HepG2 (cell line): ENCODE results near the gene WNT6. TPM values are rescaled to one million over a fixed set of nuclear protein-coding genes. Genes with fewer than 3 reads are reported as not detected.

Experiments used
- ATAC-seq: fragments of 200-7000 bp; cut with Tn5 transposase; 3 replicates; pipeline ENCODE4 v1.9.1; 2020; ENCODE audit warnings: mild to moderate bottlenecking, moderate library complexity
- BruUV-seq: library from RNA; stranded (reverse); fragments of 400-500 nt; replicated peaks from 2 replicates; lab custom pipeline; 2021; lab: Mats Ljungman, UMichigan
- CTCF ChIA-PET: fragments of 300-600 bp; formaldehyde crosslinking; extraction: SDS; loops from one replicate; lab custom pipeline; 2021; ENCODE audit warnings: low total read pairs, inconsistent platforms, low intra/inter-chr PET ratio; lab: Yijun Ruan, JAX
- POLR2A ChIA-PET: fragments of 350-600 bp; sonication (Branson Sonifier 250); formaldehyde crosslinking; loops from one replicate; lab custom pipeline; 2020; ENCODE audit warnings: antibody characterized with exemption, inconsistent platforms; lab: Yijun Ruan, JAX
- DNase-seq: peaks from one replicate; pipeline ENCODE4 v3.0.0-alpha.2; 2015; ENCODE audit warnings: low spot score
- FAIRE-seq: peaks from 3 replicates; lab custom pipeline; 2011; peaks lifted over from hg19 to GRCh38; lab: Jason Lieb, UNC
- H2AFZ ChIP-seq: one replicate; pipeline ENCODE4 v1.6.1; 2011; ENCODE audit warnings: low read length, inconsistent platforms
- H3K27ac ChIP-seq: fragments of 300-600 bp; 3 replicates; pipeline ENCODE4 v1.8.0; 2011; ENCODE audit warnings: mixed run types, mild to moderate bottlenecking, mixed read lengths, low read length, inconsistent platforms; ENCODE audit not compliant: insufficient read depth; ENCODE audit errors: extremely low read length
- H3K27me3 ChIP-seq, 2 experiments: fragments of 200-600 bp in 1 of 2; 2 replicates in 1 of 2; 3 replicates in 1 of 2; pipeline versions ENCODE4 v1.6.0 to v1.8.0; 2011; ENCODE audit warnings: low read length in 2 of 2, mild to moderate bottlenecking in 2 of 2, moderate library complexity in 2 of 2, inconsistent platforms in 1 of 2; ENCODE audit not compliant: insufficient read depth in 2 of 2, control insufficient read depth in 1 of 2
- H3K36me3 ChIP-seq, 2 experiments: fragments of 200-600 bp in 1 of 2; replicated peaks in 1 of 2; 2 replicates in 1 of 2; 3 replicates in 1 of 2; pipeline versions ENCODE4 v1.5.1 to v1.8.0; 2011; ENCODE audit warnings: low read length in 2 of 2, inconsistent platforms in 1 of 2; ENCODE audit not compliant: insufficient read depth in 2 of 2, control insufficient read depth in 1 of 2
- H3K4me1 ChIP-seq: 2 replicates; pipeline ENCODE4 v1.5.1; 2012; ENCODE audit warnings: low read length, inconsistent platforms; ENCODE audit not compliant: insufficient read depth
- H3K4me2 ChIP-seq: 2 replicates; pipeline ENCODE4 v1.6.0; 2011; ENCODE audit warnings: low read depth, low read length, inconsistent platforms
- H3K4me3 ChIP-seq, 3 experiments: fragments of 200-600 bp in 1 of 3; sonication (generic), shearing (Covaris generic) in 1 of 3; replicated peaks in 1 of 3; 2 replicates each; pipeline ENCODE4 v1.5.1; 2011 to 2016; ENCODE audit warnings: low read length in 3 of 3, inconsistent platforms in 2 of 3, low read depth in 2 of 3, mild to moderate bottlenecking in 2 of 3, control low read depth in 1 of 3, mixed read lengths in 1 of 3; ENCODE audit not compliant: insufficient read depth in 1 of 3
- H3K79me2 ChIP-seq: one replicate; pipeline ENCODE4 v1.6.1; 2011; ENCODE audit warnings: low read length, inconsistent platforms; ENCODE audit not compliant: insufficient read depth
- H3K9ac ChIP-seq: 2 replicates; pipeline ENCODE4 v1.6.0; 2011; ENCODE audit warnings: mild to moderate bottlenecking, low read depth, low read length, inconsistent platforms; ENCODE audit not compliant: insufficient read depth
- H3K9me3 ChIP-seq: 2 replicates; pipeline ENCODE4 v1.5.1; 2012; ENCODE audit warnings: mild to moderate bottlenecking, low read length
- H4K20me1 ChIP-seq: 2 replicates; pipeline ENCODE4 v1.6.0; 2011; ENCODE audit warnings: inconsistent platforms, mild to moderate bottlenecking, low read length, moderate library complexity; ENCODE audit not compliant: insufficient read depth
- BRCA1 ChIP-seq: sonication (generic); formaldehyde crosslinking; IDR thresholded peaks from 2 replicates; pipeline ENCODE4 v1.4.0; 2020; ENCODE audit warnings: missing genetic modification reagents
- E2F5 ChIP-seq: sonication (generic); formaldehyde crosslinking; conservative IDR thresholded peaks from 2 replicates; pipeline ENCODE4 v1.4.0; 2020; ENCODE audit warnings: missing genetic modification reagents
- FOXO1 ChIP-seq: sonication (generic); formaldehyde crosslinking; IDR thresholded peaks from 2 replicates; pipeline ENCODE4 v1.4.0; 2020; ENCODE audit warnings: missing genetic modification reagents
- FOXP4 ChIP-seq: sonication (generic); formaldehyde crosslinking; IDR thresholded peaks from 2 replicates; pipeline ENCODE4 v1.4.0; 2020; ENCODE audit warnings: missing genetic modification reagents
- HDAC2 ChIP-seq: sonication (generic); formaldehyde crosslinking; IDR thresholded peaks from 2 replicates; pipeline ENCODE4 v1.4.0; 2020; ENCODE audit warnings: missing genetic modification reagents
- MAX ChIP-seq: IDR thresholded peaks from 2 replicates; pipeline ENCODE4 v1.6.1; 2012; ENCODE audit warnings: inconsistent platforms
- MLLT10 ChIP-seq: sonication (generic); formaldehyde crosslinking; IDR thresholded peaks from 2 replicates; pipeline ENCODE4 v1.4.0; 2020; ENCODE audit warnings: missing genetic modification reagents
- NCOA5 ChIP-seq: sonication (generic); formaldehyde crosslinking; IDR thresholded peaks from 2 replicates; pipeline ENCODE4 v1.4.0; 2020; ENCODE audit warnings: missing genetic modification reagents
- PRDM4 ChIP-seq: sonication (generic); formaldehyde crosslinking; IDR thresholded peaks from 2 replicates; pipeline ENCODE4 v1.9.0; 2021; ENCODE audit warnings: missing genetic modification reagents, borderline replicate concordance
- REXO4 ChIP-seq: sonication (generic); formaldehyde crosslinking; IDR thresholded peaks from 2 replicates; pipeline ENCODE4 v1.8.0; 2022; ENCODE audit warnings: missing genetic modification reagents, mild to moderate bottlenecking, borderline replicate concordance
- RFXANK ChIP-seq: IDR thresholded peaks from 2 replicates; pipeline ENCODE4 v1.6.1; 2016
- THYN1 ChIP-seq: sonication (generic); formaldehyde crosslinking; IDR thresholded peaks from 2 replicates; pipeline ENCODE4 v1.8.1; 2023; ENCODE audit warnings: low read depth, mild to moderate bottlenecking, moderate library complexity, missing genetic modification reagents, borderline replicate concordance
- ZNF354B ChIP-seq: sonication (generic); formaldehyde crosslinking; IDR thresholded peaks from 2 replicates; pipeline ENCODE4 v1.8.0; 2022; ENCODE audit warnings: mild to moderate bottlenecking, missing genetic modification reagents
- ZNF430 ChIP-seq: sonication (generic); formaldehyde crosslinking; IDR thresholded peaks from 2 replicates; pipeline ENCODE4 v1.9.0; 2021; ENCODE audit warnings: mild to moderate bottlenecking, missing genetic modification reagents
- ZNF431 ChIP-seq: sonication (generic); formaldehyde crosslinking; IDR thresholded peaks from 2 replicates; pipeline ENCODE4 v1.9.0; 2022; ENCODE audit warnings: missing genetic modification reagents, low read depth, mild to moderate bottlenecking, borderline replicate concordance
- ZNF7 ChIP-seq: IDR thresholded peaks from 2 replicates; pipeline ENCODE4 v1.6.1; 2016; ENCODE audit warnings: missing biosample characterization, missing genetic modification reagents
- WGBS: methylation state at CpG from one replicate; pipeline ENCODE4 v1.1.6; 2017; ENCODE audit warnings: low lambda C conversion rate; 5-methylcytosine and 5-hydroxymethylcytosine counted together
- in situ Hi-C: cut with HindIII; loops from 2 replicates; pipeline ENCODE4 v1.10.0; 2017; ENCODE audit warnings: low pct_unique_long_range_greater_than_20kb; ENCODE audit not compliant: extremely low pct_ligation_motif_present
- intact Hi-C: fragments of 100-400 bp; cut with micrococcal nuclease; formaldehyde crosslinking; loops from one replicate; pipeline ENCODE4 v1.10.0; 2022; ENCODE audit not compliant: unreplicated experiment
- polyA plus RNA-seq, 8 experiments: library from polyadenylated mRNA; depleted of rRNA in 3 of 8; stranded (reverse) in 7 of 8; unstranded in 1 of 8; fragments of >200 nt; fragmentation: Illumina TruSeq in 4 of 8; extraction: Trizol in 4 of 8; gene quantifications; 2 replicates each; pipeline versions ENCODE4 v1.2.1 to v1.2.3, GENCODE V29; 2011 to 2016; ENCODE audit warnings: low read depth in 4 of 8, missing spikeins in 1 of 8, mixed read lengths in 1 of 8; ENCODE audit not compliant: insufficient read depth in 1 of 8
- total RNA-seq, 5 experiments: library from RNA; depleted of rRNA; stranded (reverse); fragments of >200 nt; fragmentation: Illumina TruSeq; extraction: Trizol; gene quantifications; 2 replicates each; pipeline ENCODE4 v1.2.3, GENCODE V29; 2016; ENCODE audit warnings: low read depth in 1 of 5
- TF ChIP-seq, protein P1 (sequence below): sonication (generic); formaldehyde crosslinking; IDR thresholded peaks from 2 replicates; pipeline ENCODE4 v1.4.0; 2020; ENCODE audit warnings: mild to moderate bottlenecking, low read depth, missing genetic modification reagents

The WNT6 gene
- total and polyA plus RNA-seq, 2 of the 13 experiments (the other 11 are each of a cell fraction or from before 2014, with no cell fraction given), result 0.20 TPM; not detected in 1

DNA sequence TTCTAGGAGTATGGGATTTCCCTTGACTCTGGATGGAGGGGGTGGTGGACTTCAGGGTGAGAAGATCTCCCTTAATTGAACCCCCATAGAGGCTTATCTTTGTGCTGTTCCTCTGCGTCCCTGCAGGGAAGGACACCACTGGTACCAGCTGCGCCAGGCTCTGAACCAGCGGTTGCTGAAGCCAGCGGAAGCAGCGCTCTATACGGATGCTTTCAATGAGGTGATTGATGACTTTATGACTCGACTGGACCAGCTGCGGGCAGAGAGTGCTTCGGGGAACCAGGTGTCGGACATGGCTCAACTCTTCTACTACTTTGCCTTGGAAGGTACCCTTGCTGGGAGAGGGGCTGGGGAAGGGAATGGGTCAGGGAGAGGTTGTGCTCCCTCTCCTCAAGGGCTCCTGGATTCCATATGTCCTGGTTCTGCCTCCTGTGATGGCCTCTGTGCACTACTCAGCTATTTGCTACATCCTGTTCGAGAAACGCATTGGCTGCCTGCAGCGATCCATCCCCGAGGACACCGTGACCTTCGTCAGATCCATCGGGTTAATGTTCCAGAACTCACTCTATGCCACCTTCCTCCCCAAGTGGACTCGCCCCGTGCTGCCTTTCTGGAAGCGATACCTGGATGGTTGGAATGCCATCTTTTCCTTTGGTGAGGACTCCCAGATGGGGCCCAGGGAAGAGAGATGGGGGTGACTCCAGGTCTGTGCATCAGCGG lies 47.3 kb upstream of the WNT6 start:
- H3K4me3 ChIP-seq, result no peak overlapping the region
- ChIA-PET POLR2A (no interaction called here), CTCF (no interaction called here)
- no peak overlapping the region for H2AFZ ChIP-seq
- H3K9me3 ChIP-seq, result no peaks in the 10 kb centered on the region
- H3K27me3 ChIP-seq, result no peaks in the 10 kb centered on the region
- TF ChIP-seq MLLT10 (CRISPR knock-in tag) (no peak), ZNF7 (CRISPR knock-in tag) (no peak), MAX (no peak), ZNF354B (no peak), FOXP4 (CRISPR knock-in tag) (no peak), ZNF430 (no peak), FOXO1 (CRISPR knock-in tag) (no peak), REXO4 (CRISPR knock-in tag) (no peak), E2F5 (CRISPR knock-in tag) (no peak), ZNF431 (CRISPR knock-in tag) (no peak), THYN1 (CRISPR knock-in tag) (no peak), BRCA1 (CRISPR knock-in tag) (no peak), HDAC2 (CRISPR knock-in tag) (no peak), PRDM4 (no peak), RFXANK (no peak), NCOA5 (no peak)
- TF ChIP-seq, protein P1, sequence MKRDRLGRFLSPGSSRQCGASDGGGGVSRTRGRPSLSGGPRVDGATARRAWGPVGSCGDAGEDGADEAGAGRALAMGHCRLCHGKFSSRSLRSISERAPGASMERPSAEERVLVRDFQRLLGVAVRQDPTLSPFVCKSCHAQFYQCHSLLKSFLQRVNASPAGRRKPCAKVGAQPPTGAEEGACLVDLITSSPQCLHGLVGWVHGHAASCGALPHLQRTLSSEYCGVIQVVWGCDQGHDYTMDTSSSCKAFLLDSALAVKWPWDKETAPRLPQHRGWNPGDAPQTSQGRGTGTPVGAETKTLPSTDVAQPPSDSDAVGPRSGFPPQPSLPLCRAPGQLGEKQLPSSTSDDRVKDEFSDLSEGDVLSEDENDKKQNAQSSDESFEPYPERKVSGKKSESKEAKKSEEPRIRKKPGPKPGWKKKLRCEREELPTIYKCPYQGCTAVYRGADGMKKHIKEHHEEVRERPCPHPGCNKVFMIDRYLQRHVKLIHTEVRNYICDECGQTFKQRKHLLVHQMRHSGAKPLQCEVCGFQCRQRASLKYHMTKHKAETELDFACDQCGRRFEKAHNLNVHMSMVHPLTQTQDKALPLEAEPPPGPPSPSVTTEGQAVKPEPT (CRISPR knock-in tag), result no peak
- ATAC-seq (no peak), DNase-seq (no peak), FAIRE-seq (no peak)
- H3K4me1 ChIP-seq, result peaks cover 14% of the 10 kb centered on the region
- H3K27ac ChIP-seq, result no peak overlapping the region
- intact Hi-C loops (no loop called here), in situ Hi-C loops (no loop called here)
- H3K4me2 ChIP-seq, result no peak overlapping the region
- H3K9ac ChIP-seq, result no peak overlapping the region
- peaks cover 43 to 76% of the 10 kb centered on the region in 2 experiments for H3K36me3 ChIP-seq
- WGBS, result 96% methylated on average over 21 of the region's 21 CpGs
- H3K79me2 ChIP-seq, result peaks cover 22% of the 10 kb centered on the region
- BruUV-seq, result no TSS peak
- no peaks in the 10 kb centered on the region for H4K20me1 ChIP-seq
